GM21619 (cell line): Measurements from ENCODE around the gene SIRPA.

Experiments
- ATAC-seq: cut with Tn5 transposase; IDR thresholded peaks from one replicate; pipeline ENCODE4 v1.9.1; 2021; ENCODE audit not compliant: unreplicated experiment

The SIRPA gene

DNA sequence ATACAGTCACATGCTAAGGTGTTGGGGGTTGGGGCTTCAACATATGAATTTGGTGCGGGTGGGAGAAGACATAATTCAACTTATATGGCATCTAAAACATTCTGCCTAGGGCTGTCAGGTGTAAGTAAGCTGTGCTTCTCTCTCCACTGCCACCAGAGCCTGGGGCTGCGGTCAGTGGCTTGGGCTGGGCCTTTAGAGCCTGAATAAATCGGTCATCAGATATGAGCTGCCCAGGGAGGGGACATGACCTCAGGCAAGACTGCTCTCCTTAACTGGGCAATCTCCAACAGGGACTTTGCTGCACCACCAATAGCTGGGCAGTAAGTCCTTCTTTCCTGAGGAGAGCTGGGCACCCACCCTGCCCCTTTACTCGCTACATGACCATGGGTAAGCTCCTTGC, 24.9 kb upstream of the SIRPA start:
- ATAC-seq, result no peak

DNA sequence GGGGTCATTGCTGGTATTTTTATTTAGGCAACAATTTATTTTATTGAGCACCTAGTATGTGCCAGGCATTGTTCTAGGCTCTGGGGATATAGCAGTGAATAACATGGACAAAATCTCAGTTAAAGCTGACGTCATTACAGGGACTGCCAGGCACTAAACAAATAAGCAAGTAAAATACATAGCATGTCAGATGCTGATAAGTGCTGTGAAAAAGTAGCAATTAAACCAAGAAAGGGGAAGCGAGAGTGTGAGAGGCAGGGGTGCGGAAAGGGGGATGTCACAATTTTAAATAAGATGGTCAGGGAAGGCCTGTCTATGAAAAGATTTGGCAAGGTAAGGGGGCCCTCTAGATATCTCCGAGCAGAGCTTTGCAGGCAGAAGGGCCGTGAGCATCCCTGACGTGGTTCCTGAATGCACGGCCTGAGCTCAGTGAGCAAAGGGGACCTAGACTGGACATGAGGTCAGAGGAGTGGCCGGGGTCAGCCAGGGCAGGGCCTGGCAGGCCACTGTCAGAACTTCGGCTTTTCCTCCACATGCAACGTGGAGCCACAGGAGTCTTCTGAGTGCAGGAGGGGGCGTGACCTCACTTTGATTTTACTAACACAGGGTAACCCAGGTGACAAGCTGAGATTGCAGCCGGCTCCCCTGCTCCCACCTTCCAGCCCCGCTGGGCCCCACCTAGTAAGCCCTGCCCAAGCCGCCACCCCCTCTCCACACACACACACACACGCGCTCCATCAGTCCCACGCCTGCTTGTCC, 24.2 kb upstream of the SIRPA start:
- peak; percentile 47 for ATAC-seq

DNA sequence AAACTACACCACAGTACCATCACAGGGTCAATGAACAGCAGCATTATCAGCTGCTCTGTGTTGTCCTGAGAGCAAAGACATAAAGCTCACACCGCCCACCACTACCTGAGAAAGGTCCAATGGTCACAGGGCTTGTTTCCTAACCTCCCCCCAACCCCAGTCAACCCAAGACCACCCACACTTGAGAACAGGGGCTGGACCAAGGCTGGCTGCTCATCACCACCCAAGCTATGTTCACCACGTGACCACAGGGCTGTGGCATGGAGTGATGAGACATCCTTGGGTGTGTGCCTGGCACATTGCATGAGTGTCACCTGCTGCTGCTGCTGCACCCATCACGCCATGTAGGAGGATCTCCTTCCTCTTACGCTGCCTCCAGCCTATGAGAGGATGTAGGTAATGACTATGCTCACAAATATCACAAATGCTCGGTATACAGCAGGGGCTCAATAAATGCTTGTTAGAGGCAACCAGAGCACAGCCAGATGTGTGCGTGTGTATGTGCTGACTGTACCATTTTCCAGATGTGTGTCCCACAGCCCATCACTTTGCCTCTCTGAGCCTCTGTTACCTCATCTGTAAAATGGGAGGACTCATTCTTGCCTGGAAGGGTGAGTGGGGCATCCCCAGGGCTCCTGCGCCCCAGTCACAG, 23.3 kb upstream of the SIRPA start:
- no peak for ATAC-seq

DNA sequence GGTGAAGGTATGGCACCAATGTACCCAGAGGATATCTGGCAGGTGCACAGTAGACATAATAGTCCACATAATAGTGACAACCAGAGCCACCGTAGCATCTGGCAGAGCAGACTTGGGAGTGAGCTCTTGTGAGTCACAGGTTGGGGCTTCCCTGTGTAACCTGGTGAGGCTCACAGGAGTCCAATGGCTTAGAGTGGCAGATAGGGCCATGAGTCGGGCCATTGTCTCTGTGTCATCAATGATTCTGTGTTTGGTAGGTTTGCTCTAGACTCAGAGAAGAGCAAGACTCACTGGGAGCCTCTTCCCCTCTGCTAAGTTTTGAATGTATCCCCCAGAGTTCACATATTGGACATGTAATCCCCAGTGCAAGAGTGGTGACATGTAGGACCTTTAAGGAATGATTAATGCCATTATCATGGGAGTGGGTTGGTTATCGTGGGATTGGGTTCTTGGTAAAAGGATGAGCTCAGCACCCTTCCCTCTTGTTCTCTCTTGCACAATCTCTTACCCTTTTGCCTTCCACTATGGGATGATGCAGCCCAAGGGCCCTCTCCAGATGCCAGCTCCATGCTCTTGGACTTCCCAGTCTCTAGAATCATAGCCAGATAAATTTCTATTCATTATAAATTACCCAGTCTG, 22.6 kb upstream of the SIRPA start:
- no peak for ATAC-seq

DNA sequence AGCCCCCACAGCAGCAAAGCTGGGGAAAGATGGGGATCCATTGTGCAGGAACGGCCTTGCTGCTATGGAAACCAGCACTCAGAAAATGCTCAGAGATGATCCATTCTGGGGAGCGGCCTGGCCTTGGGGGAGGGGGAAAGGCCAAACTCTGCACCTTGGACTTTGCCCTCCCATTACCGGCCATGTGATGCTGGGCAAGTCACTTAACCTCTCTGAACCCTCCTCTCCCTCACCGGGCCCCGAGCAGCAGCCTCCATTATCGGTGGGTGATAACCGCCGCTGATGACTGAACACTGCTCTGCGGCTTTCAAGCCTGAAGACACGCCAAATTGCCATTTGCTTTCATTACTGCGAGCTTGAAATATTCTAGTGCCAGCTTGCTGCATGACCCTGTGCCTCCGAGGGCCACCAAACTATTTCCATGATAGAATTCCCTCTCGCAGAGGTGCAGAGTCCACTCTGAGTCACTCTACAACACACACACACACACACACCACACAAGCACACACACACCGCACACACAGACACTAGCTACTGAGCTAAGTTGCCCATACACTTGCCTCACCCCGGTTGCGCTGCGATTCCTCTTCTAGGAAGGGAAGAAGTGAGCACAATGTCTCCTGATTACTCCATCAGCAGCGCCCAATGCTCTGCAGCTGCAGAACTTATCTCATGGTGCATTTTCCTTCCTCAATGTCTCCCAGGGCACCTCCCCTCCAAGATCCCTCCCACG, 20.6 kb upstream of the SIRPA start:
- no peak for ATAC-seq

DNA sequence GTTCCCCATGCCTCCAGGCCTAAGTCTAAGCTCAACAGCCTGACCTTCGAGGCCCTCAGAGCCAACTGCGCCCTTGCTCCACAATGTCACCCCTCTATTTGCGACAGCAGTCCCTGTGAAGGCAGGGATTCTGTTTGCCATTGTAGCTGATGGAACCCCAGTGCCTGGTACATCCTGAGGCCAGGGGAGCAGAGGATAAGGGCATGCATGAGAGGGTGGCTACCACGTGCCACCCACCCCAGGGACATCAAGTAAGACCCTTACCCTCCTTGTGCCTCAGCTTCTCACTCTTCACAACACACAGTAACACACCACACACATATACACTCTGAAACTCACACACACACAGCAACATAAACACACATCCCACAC, 20.0 kb upstream of the SIRPA start:
- no peak for ATAC-seq

DNA sequence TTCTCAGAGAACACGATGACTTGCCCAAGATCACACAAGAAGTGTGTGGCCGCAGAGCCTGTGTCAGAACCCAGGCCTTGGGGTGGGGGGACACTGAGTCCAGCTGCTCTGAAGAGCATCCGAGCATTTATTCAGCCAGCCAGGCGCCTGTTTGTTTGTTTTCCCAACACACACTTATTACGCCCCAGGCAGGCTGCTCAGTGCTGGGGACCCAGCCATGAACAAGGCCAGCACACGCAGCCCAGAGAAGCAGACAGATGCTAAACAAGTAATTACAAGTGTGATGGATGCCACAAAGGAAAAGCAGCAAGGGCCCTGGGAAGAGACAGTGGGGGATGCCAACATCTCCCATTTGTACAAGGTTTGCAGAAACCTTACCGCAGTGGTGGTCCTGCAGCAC, 19.4 kb upstream of the SIRPA start:
- no peak for ATAC-seq

DNA sequence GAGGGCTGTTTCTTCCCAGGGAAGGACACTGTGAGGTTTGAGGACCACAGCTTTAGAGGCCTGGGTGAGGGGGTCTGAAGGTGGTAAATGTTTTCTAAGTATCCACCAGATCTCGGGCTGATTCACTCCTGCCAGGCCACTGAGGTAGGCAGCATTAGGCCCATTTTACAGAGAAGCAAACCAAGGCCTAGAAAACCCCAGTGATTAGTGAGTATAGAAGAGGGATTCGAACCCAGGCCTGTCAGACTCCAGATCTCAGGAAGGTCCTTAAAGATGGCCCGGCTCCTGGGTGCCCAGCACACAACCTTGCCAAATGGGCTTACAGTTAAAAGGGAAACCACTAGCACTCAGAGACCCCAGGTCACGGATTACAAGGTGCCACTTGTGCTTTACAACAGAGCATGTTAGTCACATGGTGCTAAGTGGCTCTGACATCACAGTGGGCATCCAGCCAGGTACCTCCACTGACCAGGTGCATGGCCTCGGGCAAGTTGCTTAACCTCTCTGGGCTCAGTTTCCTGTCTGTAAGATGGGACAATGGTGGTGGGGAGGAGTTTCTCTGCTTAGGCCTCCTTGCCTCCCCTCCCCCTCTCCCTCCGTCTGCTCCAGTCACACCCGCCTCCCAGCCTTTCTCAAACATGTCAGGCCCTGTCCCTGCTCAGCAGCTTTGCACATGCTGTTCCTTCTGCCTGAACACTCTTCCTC, 18.8 kb upstream of the SIRPA start:
- no peak for ATAC-seq

DNA sequence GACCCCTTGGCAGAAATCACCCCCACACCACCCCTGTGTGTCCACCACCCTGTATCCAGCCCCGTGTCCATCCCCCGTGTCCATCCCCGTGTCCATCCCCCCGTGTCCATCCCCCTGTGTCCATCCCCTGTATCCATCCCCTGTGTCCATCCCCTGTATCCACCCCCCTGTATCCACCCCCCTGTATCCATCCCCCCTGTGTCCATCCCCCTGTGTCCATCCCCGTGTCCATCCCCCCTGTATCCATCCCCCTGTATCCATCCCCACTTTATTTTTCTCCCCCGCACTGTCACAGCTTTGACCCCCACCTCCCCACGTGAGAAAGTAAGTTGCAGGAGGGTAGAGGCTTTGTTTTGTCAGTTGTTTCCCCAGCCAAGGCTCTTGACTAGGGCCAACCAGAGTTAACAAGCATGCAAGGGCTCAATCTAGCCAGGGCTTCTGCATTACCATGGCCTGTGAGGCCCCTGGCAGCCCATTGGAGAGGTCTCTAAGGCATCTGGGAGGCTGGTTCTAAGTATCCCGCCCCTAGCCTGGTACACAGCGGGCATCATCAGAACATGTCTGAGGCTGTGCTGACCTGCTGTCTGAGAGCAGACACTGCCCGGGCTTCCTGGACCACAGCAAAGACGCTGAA, 18.1 kb upstream of the SIRPA start:
- ATAC-seq, result no peak

DNA sequence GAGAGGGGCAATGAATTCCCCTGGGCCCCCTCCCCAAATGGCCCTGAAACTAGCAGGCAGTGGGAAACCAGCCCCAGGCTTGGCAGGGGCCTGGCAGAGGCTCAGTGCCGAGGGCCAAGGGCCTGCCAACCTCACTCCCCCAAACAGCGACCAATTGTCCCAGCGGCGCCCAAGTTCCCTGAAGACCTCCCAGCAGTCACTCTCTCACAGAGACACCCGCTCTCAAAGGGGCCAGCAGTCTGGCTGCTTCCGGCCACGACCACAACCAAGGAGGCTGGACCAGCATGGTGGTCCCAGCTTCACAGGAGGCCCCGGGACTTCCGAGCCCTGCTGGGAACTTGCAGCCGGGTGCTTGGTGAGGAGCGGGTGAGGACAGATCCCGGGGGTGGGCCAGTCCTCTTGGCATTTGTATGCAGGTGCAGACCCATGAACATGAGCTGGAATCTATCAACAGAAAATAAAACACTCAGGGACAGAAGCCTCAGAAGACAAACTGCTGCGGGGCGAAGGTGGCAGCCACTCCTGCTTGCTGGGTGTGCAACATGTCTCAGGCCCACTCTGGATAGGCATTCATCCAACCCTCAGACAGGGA, 17.5 kb upstream of the SIRPA start:
- ATAC-seq, result no peak

DNA sequence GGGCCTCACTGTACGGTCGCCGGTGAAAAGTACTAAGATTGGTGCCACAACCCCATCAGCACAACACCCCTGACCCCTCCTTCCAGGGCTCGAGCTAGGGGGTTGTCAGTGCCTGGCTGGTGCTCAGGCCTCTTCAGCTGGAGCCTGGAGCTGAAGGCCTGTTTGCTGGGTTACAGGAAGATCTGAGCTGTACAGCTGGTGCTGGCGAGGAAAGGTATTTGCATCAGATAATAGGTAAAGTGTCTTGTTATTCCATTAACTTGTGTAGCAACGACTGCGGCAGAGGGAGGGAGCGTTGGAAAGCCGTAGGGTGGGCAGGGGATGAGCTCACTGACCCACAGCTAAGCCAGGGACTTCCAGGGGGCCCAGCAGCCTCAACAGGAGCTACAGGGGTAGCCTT, 15.8 kb upstream of the SIRPA start:
- ATAC-seq, result no peak

DNA sequence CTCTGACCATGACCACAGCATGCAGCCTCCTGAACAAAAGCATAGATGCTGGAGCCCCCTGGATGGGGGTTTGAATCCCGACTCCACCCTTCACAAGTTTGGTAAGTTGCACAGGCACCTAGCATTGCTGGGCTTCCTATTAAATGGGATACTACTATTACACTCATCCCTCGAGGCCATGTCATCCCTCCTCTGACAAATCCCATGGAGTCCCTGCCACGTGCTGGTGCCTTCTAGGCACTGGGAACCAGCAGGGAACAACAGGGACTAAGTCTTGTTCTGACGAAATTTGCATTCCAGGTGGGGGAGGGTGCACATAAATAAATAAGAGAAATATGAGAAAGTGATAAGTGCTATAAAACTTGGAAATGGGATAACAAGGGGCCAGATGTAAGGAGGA, 15.3 kb upstream of the SIRPA start:
- no peak for ATAC-seq

DNA sequence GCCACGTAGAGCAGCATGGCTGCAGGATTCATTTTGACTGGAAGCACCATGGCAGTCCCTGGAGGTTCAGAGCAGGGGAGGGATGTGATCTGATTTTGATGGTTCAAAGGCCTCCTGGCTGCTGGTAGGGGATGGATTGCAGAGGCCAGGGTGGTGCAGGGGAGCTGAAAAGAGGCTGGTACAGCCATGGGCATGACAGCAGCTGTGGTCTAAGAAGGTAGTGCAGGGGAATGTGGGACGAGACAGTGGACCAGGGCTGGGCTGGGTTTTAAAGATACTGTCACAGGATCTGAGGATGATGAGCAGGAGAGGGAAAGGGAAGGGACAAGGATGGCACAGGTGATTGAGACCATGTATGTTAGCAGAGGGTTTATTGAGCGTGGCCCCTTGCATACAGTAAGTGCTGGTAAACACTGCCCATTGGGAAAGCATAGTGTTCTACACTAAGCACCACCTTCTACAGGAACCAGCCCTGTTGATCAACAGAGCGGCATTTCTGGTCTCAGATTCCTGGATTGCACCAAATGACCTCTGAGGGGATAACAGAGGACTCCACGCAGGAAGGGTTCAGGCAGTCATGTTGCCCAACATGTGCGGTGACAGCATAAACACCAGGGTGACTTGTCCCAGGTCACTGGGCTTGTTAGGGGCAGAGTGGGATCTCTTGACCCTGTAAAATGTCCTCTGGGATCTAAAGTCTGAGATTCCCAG, 14.5 kb upstream of the SIRPA start:
- no peak for ATAC-seq

DNA sequence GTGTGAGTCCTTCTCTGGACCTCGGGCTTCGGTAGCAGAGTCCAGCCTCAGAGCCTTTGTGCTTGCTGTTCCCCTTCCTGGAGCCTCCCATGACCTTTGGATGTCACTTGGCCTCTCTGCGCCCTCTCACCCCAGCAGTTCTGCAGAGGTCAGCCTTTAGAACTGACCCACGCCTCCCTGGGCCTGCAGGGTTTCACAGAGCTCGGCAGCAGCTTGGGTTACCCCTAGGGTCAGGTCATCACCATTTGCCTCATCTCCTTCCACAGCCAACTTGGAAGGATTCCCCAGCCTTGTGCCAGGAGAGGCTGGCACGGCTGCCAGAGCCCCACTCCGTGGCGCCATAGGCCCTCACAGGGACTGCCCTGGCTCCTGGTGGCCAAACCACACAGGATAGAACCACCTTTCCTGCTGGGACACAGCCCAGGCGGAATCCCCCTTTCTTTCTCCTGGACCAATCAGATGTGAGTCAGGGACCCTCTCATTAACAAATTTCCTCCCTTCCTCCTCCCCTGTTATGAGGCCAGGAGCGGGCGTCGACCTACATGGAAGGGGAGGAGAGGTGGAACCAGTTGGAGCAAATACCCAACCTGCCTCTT, 13.9 kb upstream of the SIRPA start:
- ATAC-seq, result no peak

DNA sequence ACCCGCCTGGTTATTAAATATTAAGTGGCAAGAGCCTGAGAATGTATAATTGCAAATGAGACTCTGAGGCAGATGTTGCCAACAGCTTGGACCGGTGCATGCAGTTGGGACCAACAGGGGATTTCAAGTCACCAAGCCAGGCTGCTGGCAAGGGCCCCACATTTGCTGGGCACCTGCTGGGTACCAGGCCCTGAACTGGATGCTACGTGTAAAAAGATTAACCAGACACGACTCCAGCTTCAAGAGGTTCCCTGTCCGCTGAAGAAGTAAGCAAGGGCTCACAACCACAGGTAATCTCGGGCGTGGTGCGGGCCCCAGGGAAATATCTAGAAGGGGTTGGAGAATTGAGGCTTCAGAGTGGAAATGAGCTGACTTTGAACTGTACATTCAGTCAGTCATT, 13.2 kb upstream of the SIRPA start:
- ATAC-seq, result no peak

DNA sequence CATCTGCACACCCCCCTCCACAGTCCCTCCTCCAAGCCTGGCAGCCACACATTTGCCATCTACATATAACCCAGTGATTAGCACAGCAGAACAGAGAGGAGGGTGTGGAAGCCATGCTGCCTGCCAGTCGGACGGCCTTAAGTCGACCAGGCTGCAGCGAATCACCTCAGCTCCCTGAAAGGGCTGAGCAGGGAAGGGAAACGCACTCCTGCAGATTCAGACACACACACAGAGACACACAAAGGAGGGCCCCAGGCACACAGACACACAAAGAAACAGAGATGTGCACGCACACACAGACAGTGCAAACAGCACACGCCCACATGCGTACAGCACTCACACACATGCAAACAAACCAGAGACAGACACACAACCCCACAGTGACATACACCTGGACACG, 11.2 kb upstream of the SIRPA start:
- no peak for ATAC-seq

DNA sequence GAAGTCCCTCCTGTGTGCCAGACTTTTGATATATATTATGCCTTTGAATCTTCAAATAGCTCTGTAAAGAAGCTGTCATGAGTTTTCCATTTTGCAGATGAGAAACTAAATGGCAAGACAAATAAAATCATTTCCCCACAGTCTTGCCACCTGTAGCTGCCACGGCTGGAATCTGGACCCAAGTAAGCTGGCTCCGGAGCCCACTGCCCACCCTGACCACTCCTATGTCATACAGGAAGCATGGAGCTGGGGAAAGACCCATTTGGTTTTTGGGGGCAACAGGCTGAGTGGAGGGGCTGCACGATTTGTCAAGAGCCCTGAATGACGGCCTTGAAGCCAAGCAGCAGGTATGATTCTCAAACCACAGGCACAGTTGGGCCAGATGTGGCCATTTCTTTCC, 10.0 kb upstream of the SIRPA start:
- ATAC-seq, result no peak

DNA sequence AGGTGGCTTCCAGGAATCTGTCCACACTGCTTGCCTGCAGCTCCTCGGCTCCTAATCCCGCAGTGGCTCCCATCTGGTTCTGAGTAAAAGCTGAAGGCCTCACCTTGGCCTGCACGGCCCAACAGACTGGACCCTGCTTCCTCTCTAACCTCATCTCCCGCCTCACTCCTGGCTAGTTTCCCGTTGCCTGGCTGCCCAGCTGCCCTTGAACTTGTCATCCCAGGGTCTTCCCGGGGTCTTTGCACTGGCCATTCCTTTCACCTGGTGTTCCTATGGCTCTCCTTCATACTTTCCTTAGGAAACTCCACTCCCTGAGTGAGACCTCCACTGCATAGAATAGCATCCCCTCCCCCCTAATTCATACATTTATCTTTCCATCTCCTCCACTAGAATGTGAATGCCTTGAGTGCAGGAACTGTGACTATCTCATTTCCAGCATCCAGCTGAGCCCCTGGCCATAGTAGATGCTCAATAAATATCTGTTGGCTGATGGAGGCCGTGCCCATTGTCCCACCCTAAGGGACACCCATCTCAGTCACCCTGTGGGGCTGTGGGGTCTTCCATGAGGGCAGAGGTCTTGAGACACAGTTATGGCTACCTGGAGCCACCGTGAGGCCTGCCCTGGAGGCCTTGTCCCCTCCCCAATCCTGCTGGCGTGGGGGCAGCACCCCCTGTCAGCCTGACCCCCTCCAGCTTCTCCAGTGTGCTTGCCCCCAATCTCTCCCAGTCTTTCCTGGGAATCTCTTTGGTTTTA, 9.1 kb upstream of the SIRPA start:
- no peak for ATAC-seq

DNA sequence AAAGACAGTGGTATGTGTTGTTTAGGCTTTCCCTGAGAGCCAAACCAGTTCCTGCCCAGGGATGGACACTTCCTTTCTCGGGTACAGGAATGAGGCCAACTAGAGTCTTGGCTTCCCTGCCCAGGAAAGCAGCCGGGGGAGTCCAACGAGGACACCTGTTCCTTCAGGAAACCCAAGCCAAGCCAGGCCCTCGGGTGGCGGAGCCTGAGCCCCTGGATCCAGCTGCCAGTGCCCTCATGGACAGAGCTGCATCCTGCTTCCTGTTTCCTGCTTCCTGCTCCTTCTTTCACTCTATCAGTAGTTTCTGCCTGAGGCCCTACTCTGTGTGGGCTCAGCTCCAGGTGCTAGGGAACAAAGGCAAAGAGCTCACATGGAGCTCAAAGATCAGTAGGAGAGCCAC, 7.9 kb upstream of the SIRPA start:
- ATAC-seq, result no peak
